Sigmoid colon (tissue), 4 donors: ENCODE data around the gene EXOC5.

Experiments used
- EP300 ChIP-seq, 4 donors: sonication (generic); formaldehyde crosslinking; IDR thresholded peaks; one replicate each; pipeline ENCODE4 v1.6.1; 2017; ENCODE audit warnings: antibody characterized with exemption in 4 of 4
- TF ChIP-seq, protein P1 (sequence below), 4 experiments: fragments of 450-650 bp in 3 of 4; fragments of 200-600 bp in 1 of 4; IDR thresholded peaks; one replicate each; pipeline ENCODE4 v1.5.1; 2016 to 2019; ENCODE audit warnings: antibody characterized with exemption in 4 of 4, mild to moderate bottlenecking in 3 of 4, moderate library complexity in 2 of 4

GRCh38 chr14:57275023-57275664 lies 6.4 kb upstream of the EXOC5 start:
- TF ChIP-seq, protein P1, sequence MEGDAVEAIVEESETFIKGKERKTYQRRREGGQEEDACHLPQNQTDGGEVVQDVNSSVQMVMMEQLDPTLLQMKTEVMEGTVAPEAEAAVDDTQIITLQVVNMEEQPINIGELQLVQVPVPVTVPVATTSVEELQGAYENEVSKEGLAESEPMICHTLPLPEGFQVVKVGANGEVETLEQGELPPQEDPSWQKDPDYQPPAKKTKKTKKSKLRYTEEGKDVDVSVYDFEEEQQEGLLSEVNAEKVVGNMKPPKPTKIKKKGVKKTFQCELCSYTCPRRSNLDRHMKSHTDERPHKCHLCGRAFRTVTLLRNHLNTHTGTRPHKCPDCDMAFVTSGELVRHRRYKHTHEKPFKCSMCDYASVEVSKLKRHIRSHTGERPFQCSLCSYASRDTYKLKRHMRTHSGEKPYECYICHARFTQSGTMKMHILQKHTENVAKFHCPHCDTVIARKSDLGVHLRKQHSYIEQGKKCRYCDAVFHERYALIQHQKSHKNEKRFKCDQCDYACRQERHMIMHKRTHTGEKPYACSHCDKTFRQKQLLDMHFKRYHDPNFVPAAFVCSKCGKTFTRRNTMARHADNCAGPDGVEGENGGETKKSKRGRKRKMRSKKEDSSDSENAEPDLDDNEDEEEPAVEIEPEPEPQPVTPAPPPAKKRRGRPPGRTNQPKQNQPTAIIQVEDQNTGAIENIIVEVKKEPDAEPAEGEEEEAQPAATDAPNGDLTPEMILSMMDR (IDR thresholded peaks at IDR 0.05) = no peak
- no peak for TF ChIP-seq EP300 (IDR thresholded peaks at IDR 0.05)
